H1 (cell line): Measurements from ENCODE around the gene SEC62. TPM values are rescaled to one million over a fixed set of nuclear protein-coding genes. Genes with fewer than 3 reads are reported as not detected.

Experiments
- CTCF ChIA-PET: fragments of 300-600 bp; sonication (Branson Sonifier 250); formaldehyde crosslinking; loops from one replicate; lab custom pipeline; 2021; ENCODE audit not compliant: partially characterized antibody; lab: Charles Lee
- POLR2A ChIA-PET: fragments of 300-600 bp; sonication (Branson Sonifier 250); formaldehyde crosslinking; loops from one replicate; lab custom pipeline; 2021; ENCODE audit warnings: inconsistent platforms; ENCODE audit not compliant: partially characterized antibody; lab: Charles Lee
- DNase-seq, 2 experiments: peaks; one replicate each; pipeline versions ENCODE4 v3.0.0 to v3.0.0-alpha.2; 2010 to 2022; ENCODE audit warnings: low spot score in 2 of 2, low read depth in 1 of 2, mixed read lengths in 1 of 2
- FAIRE-seq: peaks from 2 replicates; lab custom pipeline; 2011; peaks lifted over from hg19 to GRCh38; lab: Jason Lieb, UNC
- H2AFZ ChIP-seq: 2 replicates; pipeline ENCODE4 v1.8.1; 2012; ENCODE audit warnings: low read length, inconsistent platforms
- H2AK5ac ChIP-seq: 2 replicates; pipeline ENCODE4 v1.6.1; 2013; ENCODE audit warnings: low read depth, low read length
- H2BK120ac ChIP-seq: replicated peaks from 2 replicates; pipeline ENCODE3; 2013; ENCODE audit warnings: low read depth, low read length, inconsistent platforms
- H2BK12ac ChIP-seq: 2 replicates; pipeline ENCODE4 v1.6.1; 2013; ENCODE audit warnings: low read depth, low read length
- H2BK15ac ChIP-seq: 2 replicates; pipeline ENCODE4 v1.6.1; 2013; ENCODE audit warnings: low read length
- H2BK20ac ChIP-seq: 2 replicates; pipeline ENCODE4 v1.6.1; 2013; ENCODE audit warnings: low read length
- H2BK5ac ChIP-seq: 2 replicates; pipeline ENCODE4 v1.6.1; 2013; ENCODE audit warnings: low read depth, low read length
- H3K14ac ChIP-seq: 2 replicates; pipeline ENCODE4 v1.6.1; 2013; ENCODE audit warnings: inconsistent platforms; ENCODE audit not compliant: insufficient read length
- H3K18ac ChIP-seq: 2 replicates; pipeline ENCODE4 v1.6.1; 2013; ENCODE audit warnings: low read length; ENCODE audit errors: extremely low read depth
- H3K23ac ChIP-seq: 2 replicates; pipeline ENCODE4 v1.6.1; 2013; ENCODE audit warnings: inconsistent platforms; ENCODE audit not compliant: insufficient read length
- H3K23me2 ChIP-seq: 2 replicates; pipeline ENCODE4 v1.6.1; 2013; ENCODE audit warnings: low read depth, low read length
- H3K27ac ChIP-seq: 2 replicates; pipeline ENCODE4 v1.6.1; 2011; ENCODE audit warnings: low read depth, low read length, inconsistent platforms
- H3K27me3 ChIP-seq, 4 experiments: replicated peaks in 1 of 4; 1 replicate in 1 of 4; 2 replicates in 3 of 4; pipeline versions ENCODE4 v1.6.1 to v1.8.1; 2011 to 2013; ENCODE audit warnings: low read length in 3 of 4, mild to moderate bottlenecking in 3 of 4, inconsistent platforms in 2 of 4, mixed read lengths in 2 of 4, moderate library complexity in 1 of 4; ENCODE audit not compliant: control insufficient read depth in 3 of 4, insufficient read depth in 3 of 4; ENCODE audit errors: extremely low read depth in 1 of 4
- H3K36me3 ChIP-seq, 4 experiments: 2 replicates each; pipeline versions ENCODE4 v1.6.1 to v1.8.1; 2011 to 2013; ENCODE audit warnings: mild to moderate bottlenecking in 4 of 4, low read length in 3 of 4, moderate library complexity in 2 of 4, control low read depth in 1 of 4, inconsistent platforms in 1 of 4; ENCODE audit not compliant: insufficient read depth in 4 of 4, control insufficient read depth in 2 of 4
- H3K4ac ChIP-seq: replicated peaks from 2 replicates; pipeline ENCODE3; 2013; ENCODE audit warnings: low read length, low read depth, mixed read lengths, inconsistent platforms; ENCODE audit not compliant: insufficient read length
- H3K4me1 ChIP-seq, 4 experiments: replicated peaks in 1 of 4; 1 replicate in 1 of 4; 2 replicates in 3 of 4; pipeline versions ENCODE4 v1.6.1 to v1.8.1; 2011 to 2013; ENCODE audit warnings: low read length in 3 of 4, inconsistent platforms in 2 of 4, mixed read lengths in 1 of 4; ENCODE audit not compliant: insufficient read depth in 4 of 4, control insufficient read depth in 3 of 4
- H3K4me2 ChIP-seq, 2 experiments: 2 replicates each; pipeline versions ENCODE4 v1.6.1 to v1.8.1; 2011 to 2013; ENCODE audit warnings: low read depth in 2 of 2, low read length in 2 of 2, control low read depth in 1 of 2, inconsistent platforms in 1 of 2, mild to moderate bottlenecking in 1 of 2; ENCODE audit not compliant: insufficient read depth in 1 of 2
- H3K4me3 ChIP-seq, 4 experiments: fragments of 200-600, 300-600 bp in 1 of 4; sonication (generic), shearing (Covaris generic), sonication (Bioruptor Twin) in 1 of 4; 2 replicates each; pipeline versions ENCODE4 v1.5.1 to v1.8.1; 2011 to 2016; ENCODE audit warnings: low read length in 4 of 4, low read depth in 3 of 4, control low read depth in 2 of 4, inconsistent platforms in 2 of 4, mild to moderate bottlenecking in 2 of 4, mixed read lengths in 1 of 4, moderate library complexity in 1 of 4; ENCODE audit not compliant: insufficient read depth in 2 of 4; ENCODE audit errors: extremely low read depth in 1 of 4
- H3K56ac ChIP-seq: replicated peaks from 2 replicates; pipeline ENCODE3; 2013; ENCODE audit warnings: low read depth, mild to moderate bottlenecking, mixed read lengths, low read length, inconsistent platforms; ENCODE audit not compliant: insufficient read length
- H3K79me1 ChIP-seq: 2 replicates; pipeline ENCODE4 v1.6.1; 2013; ENCODE audit warnings: low read depth, low read length, control low read depth
- H3K79me2 ChIP-seq, 2 experiments: 2 replicates each; pipeline versions ENCODE4 v1.6.1 to v1.8.1; 2012 to 2013; ENCODE audit warnings: low read length in 2 of 2, mild to moderate bottlenecking in 2 of 2, inconsistent platforms in 1 of 2; ENCODE audit not compliant: insufficient read depth in 2 of 2, control insufficient read depth in 1 of 2
- H3K9ac ChIP-seq, 4 experiments: replicated peaks in 1 of 4; 1 replicate in 1 of 4; 2 replicates in 3 of 4; pipeline versions ENCODE4 v1.6.1 to v1.8.1; 2011 to 2013; ENCODE audit warnings: low read depth in 3 of 4, low read length in 3 of 4, control low read depth in 2 of 4, mild to moderate bottlenecking in 2 of 4, moderate library complexity in 2 of 4, inconsistent platforms in 1 of 4; ENCODE audit errors: extremely low read depth in 1 of 4
- H3K9me3 ChIP-seq, 2 experiments: 2 replicates each; pipeline versions ENCODE4 v1.6.1 to v1.8.1; 2012 to 2013; ENCODE audit warnings: mild to moderate bottlenecking in 2 of 2, moderate library complexity in 2 of 2, control low read depth in 1 of 2, inconsistent platforms in 1 of 2, low read depth in 1 of 2, low read length in 1 of 2, mixed read lengths in 1 of 2; ENCODE audit not compliant: insufficient read depth in 2 of 2
- H4K20me1 ChIP-seq, 2 experiments: replicated peaks in 1 of 2; 2 replicates each; pipeline versions ENCODE3 to v1.8.1; 2011 to 2013; ENCODE audit warnings: inconsistent platforms in 2 of 2, low read length in 2 of 2, mild to moderate bottlenecking in 1 of 2; ENCODE audit not compliant: insufficient read depth in 2 of 2, control insufficient read depth in 1 of 2
- H4K5ac ChIP-seq: 2 replicates; pipeline ENCODE4 v1.6.1; 2013; ENCODE audit warnings: low read length, low read depth, mixed read lengths, inconsistent platforms; ENCODE audit not compliant: insufficient read length
- H4K8ac ChIP-seq: 2 replicates; pipeline ENCODE4 v1.8.0; 2013; ENCODE audit warnings: mild to moderate bottlenecking, moderate library complexity, low read length, inconsistent platforms; ENCODE audit not compliant: insufficient read depth; ENCODE audit errors: extremely low read depth
- H4K91ac ChIP-seq: replicated peaks from 2 replicates; pipeline ENCODE3; 2013; ENCODE audit warnings: low read length, mixed read lengths, inconsistent platforms; ENCODE audit not compliant: insufficient read length
- ATF2 ChIP-seq: IDR thresholded peaks from 2 replicates; pipeline ENCODE4 v1.6.1; 2012; ENCODE audit warnings: low read length, inconsistent platforms
- CEBPB ChIP-seq: IDR thresholded peaks from 2 replicates; pipeline ENCODE4 v1.6.1; 2012; ENCODE audit warnings: low read depth, low read length
- HDAC2 ChIP-seq, 2 experiments: fragments of 300-600 bp in 1 of 2; sonication (generic) in 1 of 2; IDR thresholded peaks; 2 replicates each; pipeline ENCODE4 v1.6.1; 2011 to 2012; ENCODE audit warnings: low read depth in 2 of 2, low read length in 2 of 2, mild to moderate bottlenecking in 2 of 2, moderate library complexity in 2 of 2, borderline replicate concordance in 1 of 2, inconsistent platforms in 1 of 2
- SP2 ChIP-seq: IDR thresholded peaks from 2 replicates; pipeline ENCODE4 v1.6.1; 2012; ENCODE audit warnings: mild to moderate bottlenecking, low read length, inconsistent platforms
- WGBS, 2 experiments: shearing (Covaris generic) in 1 of 2; methylation state at CpG; one replicate each; pipeline versions ENCODE4 v1.1.6 to v1.1.7; 2013 to 2015; ENCODE audit warnings: low lambda C conversion rate in 2 of 2, mixed read lengths in 2 of 2, inconsistent platforms in 1 of 2, low coverage in 1 of 2, missing lambda C conversion rate in 1 of 2; ENCODE audit not compliant: insufficient replicate concordance in 2 of 2, insufficient coverage in 1 of 2, insufficient read length in 1 of 2; ENCODE audit errors: extremely low coverage in 1 of 2, missing lambda C conversion rate in 1 of 2; 5-methylcytosine and 5-hydroxymethylcytosine counted together
- polyA plus RNA-seq, 7 experiments: library from polyadenylated mRNA; depleted of rRNA in 3 of 7; stranded (reverse) in 5 of 7; unstranded in 2 of 7; fragments of >200 nt in 5 of 7; fragments of 200-250 nt in 2 of 7; gene quantifications; 1 replicate in 5 of 7; 2 replicates in 1 of 7; 4 replicates in 1 of 7; pipeline versions ENCODE4 v1.2.1 to v1.2.3, GENCODE V29; 2011 to 2013; ENCODE audit warnings: missing spikeins in 2 of 7, mixed read lengths in 2 of 7
- total RNA-seq: library from RNA; stranded (reverse); fragmentation: NEBNext Ultra II Directional; extraction: Animal tissue kit (Norgen Biotek cat#: 25700); gene quantifications from 2 replicates; pipeline ENCODE4 v1.2.1, GENCODE V29; 2021

Gene SEC62
- total and polyA plus RNA-seq, 2 of the 8 experiments (the other 6 are each of a cell fraction or from before 2014, with no cell fraction given) = 67.8 to 113 TPM

DNA sequence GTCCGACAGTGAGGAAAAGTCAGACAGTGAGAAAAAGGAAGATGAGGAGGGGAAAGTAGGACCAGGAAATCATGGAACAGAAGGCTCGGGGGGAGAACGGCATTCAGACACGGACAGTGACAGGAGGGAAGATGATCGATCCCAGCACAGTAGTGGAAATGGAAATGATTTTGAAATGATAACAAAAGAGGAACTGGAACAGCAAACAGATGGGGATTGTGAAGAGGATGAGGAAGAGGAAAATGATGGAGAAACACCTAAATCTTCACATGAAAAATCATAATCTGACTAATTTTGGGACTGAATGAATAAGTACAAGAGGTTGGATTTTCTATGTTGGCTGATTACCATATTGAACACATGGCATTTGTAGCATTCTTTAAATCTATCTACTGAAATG, 26.2 kb downstream of the SEC62 start:
- DNase-seq (no peak), FAIRE-seq (no peak)
- Histone ChIP-seq H2BK120ac (no peak overlapping the region), H3K27ac (no peak overlapping the region), H3K4me3 (no peak overlapping the region), H3K79me1 (no peaks in the 10 kb centered on the region), H3K18ac (no peak overlapping the region), H3K23ac (no peak overlapping the region), H3K27me3 (no peaks in the 10 kb centered on the region), H2BK5ac (no peak overlapping the region), H2BK20ac (no peak overlapping the region), H3K23me2 (no peaks in the 10 kb centered on the region), H4K8ac (no peak overlapping the region), H2BK15ac (no peak overlapping the region), H4K5ac (no peak overlapping the region), H2AK5ac (no peak overlapping the region), H3K4me2 (no peak overlapping the region), H4K91ac (no peak overlapping the region), H3K36me3 (peaks cover 10 to 60% (median 23%) of the 10 kb centered on the region in 4 experiments), H3K4me1 (no peaks in the 10 kb centered on the region), H2BK12ac (no peak overlapping the region), H3K56ac (no peak overlapping the region), H3K9me3 (no peaks in the 10 kb centered on the region), H3K9ac (no peak overlapping the region), H2AFZ (no peak overlapping the region), H3K14ac (no peak overlapping the region), H3K79me2 (no peaks in the 10 kb centered on the region), H3K4ac (no peak overlapping the region), H4K20me1 (no peaks in the 10 kb centered on the region)
- 95% methylated on average over 5 of the region's 5 CpGs; no CpG with 5 or more reads in 1 of the 2 experiments for WGBS, 2 experiments
- ChIA-PET CTCF (no interaction called here), POLR2A (interaction anchor here (0.9 kb wide), 1 partner anchor 10 kb away, joined by 4 read pairs; no protein-coding TSS in a partner anchor)
- TF ChIP-seq HDAC2 (IDR thresholded peaks at IDR 0.05; ENCODE audit: borderline replicate concordance in 1 of 2, low read depth in 2 of 2, low read length in 2 of 2) (no peak), ATF2 (no peak), CEBPB (no peak), SP2 (no peak)
